ACHN (cell line): ENCODE data around the gene DDX31.
A peak's percentile ranks its signal among the peaks of the same experiment; 100 is the strongest.

Experiments
- DNase-seq: peaks from one replicate; pipeline ENCODE4 v3.0.0-alpha.2; 2015
- in situ Hi-C: cut with HindIII; loops from 2 replicates; pipeline ENCODE4 v1.10.0; 2017; ENCODE audit warnings: low sequenced_read_pairs, low pct_ligation_motif_present, low pct_unique_long_range_greater_than_20kb

Gene DDX31

DNA sequence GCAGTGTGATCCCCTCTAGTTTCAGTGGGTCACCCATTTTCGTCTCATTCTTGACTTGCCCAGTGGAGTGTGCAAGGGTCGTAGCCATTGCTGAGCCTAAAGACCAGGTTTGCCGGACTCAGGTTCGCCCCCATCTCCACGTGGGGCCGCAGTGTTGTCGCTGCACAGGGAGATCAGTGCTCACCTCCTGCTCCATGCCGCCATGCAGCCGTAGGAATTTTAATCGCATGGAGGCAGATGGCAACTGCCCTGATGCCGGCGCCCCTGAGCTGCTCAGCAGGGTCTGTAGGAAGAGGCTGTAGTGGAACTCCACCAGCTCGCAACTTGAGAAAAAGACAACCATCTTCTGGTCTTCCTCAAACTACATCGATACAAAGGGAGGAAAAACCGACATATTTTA lies 24.1 kb downstream of the DDX31 start:
- no peak for DNase-seq
- in situ Hi-C loops, result no loop called here

DNA sequence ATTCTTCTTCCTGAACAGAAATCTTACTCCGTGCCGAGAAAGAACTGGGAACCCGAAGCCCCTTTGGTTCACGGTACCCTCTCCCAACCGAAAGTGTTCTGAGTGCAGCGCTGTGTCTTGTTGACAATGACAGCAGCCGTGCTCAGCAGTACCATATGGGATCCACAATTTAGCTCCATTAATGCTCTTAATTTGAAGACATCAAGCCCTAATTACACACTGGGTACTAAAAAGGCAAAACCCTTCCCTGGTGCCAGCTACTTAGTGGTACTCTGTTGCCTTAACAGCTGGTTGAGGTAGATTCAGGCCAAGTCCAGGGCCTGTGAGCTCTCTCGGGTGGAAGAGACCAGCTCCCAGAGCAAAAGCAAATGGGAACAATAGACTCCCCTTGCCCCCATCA lies 24.5 kb downstream of the DDX31 start:
- no peak for DNase-seq
- in situ Hi-C loops, result no loop called here

GRCh38 chr9:132644251-132644650 lies 25.5 kb downstream of the DDX31 start:
- in situ Hi-C loops, result no loop called here
- peak; percentile 25 for DNase-seq

DNA sequence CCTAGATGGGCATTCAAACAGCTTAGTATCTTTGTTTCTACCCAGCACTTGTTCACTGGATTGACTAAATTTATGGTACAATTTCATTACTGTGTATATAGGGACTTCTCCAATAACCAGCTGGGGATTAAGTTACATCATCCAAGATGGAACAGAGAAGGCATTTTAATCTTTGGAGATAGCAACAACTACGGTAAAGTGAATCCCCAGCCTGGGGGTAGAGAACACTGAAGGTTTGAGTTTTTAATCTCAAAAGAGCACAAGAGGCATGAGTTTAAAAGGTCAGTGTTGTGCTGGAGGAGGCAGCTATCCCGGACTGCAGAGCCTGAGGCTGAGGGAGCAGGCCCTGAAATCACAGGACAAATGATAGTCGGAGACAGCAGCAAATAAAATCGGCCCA lies 28.6 kb downstream of the DDX31 start:
- DNase-seq, result no peak
- in situ Hi-C loops, result no loop called here

- DNase-seq, result no peak
- in situ Hi-C loops, result no loop called here
These were observed 30.5 kb downstream of the DDX31 start for GRCh38 chr9:132639322-132639721.

DNA sequence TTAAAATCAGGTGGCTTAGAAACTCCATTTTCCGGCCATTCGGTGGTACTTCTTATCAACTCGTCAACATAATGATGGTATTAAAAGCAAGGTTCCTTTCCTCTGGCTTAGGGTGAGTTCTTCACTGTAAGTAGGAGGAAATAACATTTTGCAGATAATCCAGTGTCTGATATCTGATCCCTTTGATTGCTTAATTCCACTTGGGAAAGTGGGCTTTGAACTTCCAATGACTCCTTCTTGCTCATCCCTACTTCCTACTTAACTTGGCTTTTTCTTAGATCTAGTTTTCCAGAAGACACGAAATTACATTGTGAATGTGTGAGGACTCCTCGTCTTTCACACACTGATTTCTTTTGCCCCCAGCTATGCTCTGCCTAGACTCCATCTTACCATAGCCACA lies 31.5 kb downstream of the DDX31 start:
- DNase-seq, result no peak
- in situ Hi-C loops, result no loop called here

GRCh38 chr9:132637801-132638200 lies 32.0 kb downstream of the DDX31 start:
- no peak for DNase-seq
- in situ Hi-C loops, result no loop called here

DNA sequence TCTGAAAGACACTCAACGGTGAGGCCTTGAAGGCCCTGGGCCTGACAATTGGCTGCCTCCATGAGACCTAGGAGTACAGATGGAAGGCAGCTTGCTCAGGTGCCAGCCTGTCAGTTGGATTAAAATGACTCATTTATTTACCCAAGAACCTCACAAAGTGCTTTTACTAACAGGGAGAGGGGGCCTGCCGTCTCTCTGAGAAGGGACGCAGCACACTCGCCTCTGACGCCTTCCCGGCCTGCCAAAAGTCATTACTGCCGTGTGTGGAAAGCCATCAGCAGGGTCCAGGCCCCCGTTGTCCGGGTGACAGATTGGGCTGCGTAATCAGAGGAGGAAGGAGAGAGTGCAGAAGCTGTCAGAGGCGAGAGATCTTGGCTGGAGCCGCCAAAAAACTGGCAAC lies 32.4 kb downstream of the DDX31 start:
- DNase-seq, result no peak
- in situ Hi-C loops, result no loop called here

GRCh38 chr9:132634327-132634726 lies 35.5 kb downstream of the DDX31 start:
- in situ Hi-C loops, result no loop called here
- no peak for DNase-seq

GRCh38 chr9:132632413-132633129 lies 37.2 kb downstream of the DDX31 start:
- in situ Hi-C loops, result no loop called here

DNA sequence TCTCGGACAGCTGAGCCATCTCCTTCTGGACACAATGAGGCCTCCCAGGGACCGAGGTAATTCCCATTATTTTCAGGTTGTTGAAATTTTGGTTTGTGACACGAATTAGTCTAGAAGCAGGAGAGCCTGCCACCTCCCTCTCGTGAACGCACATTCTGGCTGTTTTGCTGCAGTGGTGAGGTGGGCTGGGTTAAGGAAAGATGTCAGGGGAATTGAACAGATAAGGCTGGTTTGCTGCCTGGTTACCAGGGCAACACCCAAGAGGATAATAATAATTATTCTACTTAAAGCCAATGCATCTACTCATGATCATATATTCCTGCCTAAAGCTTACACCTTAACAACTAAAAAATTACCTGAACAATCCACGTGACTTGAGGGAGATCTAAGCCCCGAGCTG lies 38.1 kb downstream of the DDX31 start:
- DNase-seq, result no peak
- in situ Hi-C loops, result no loop called here

More at GRCh38 chr9:132632413-132633129, 37.2 kb downstream of the DDX31 start:
- DNase-seq, result no peak

- in situ Hi-C loops, result no loop called here
- no peak for DNase-seq
These were observed 38.5 kb downstream of the DDX31 start for GRCh38 chr9:132631280-132631679.

- no peak for DNase-seq
- in situ Hi-C loops, result no loop called here
These were observed 39.0 kb downstream of the DDX31 start for GRCh38 chr9:132630811-132631210.

DNA sequence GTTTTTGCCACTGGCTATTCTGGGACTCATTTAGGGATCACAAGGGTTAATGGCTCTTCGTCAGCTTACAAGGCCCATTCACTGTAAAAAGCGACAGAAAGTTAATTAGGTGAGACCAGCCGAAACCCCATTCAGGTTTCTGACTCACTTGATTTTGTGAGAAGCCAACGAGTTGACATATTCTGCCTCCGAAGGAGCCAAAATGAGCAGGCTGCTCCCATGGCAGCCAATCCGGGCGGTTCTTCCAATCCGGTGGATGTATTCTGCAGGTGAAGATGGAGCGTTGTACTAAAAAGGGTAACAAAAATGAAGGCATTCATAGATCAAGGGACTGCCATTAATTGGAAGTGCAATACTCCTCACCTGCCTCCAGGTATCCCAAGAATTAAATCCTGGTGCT lies 39.7 kb downstream of the DDX31 start:
- DNase-seq, result no peak
- in situ Hi-C loops, result no loop called here

- no peak for DNase-seq
- in situ Hi-C loops, result no loop called here
These were observed 41.0 kb downstream of the DDX31 start for GRCh38 chr9:132628746-132629145.

- DNase-seq, result no peak
- in situ Hi-C loops, result no loop called here
These were observed 42.2 kb downstream of the DDX31 start for GRCh38 chr9:132627594-132627993.

- in situ Hi-C loops, result no loop called here
- no peak for DNase-seq
These were observed 42.7 kb downstream of the DDX31 start for GRCh38 chr9:132627106-132627505.

- no peak for DNase-seq
- in situ Hi-C loops, result no loop called here
These were observed 43.5 kb downstream of the DDX31 start for GRCh38 chr9:132626285-132626684.

DNA sequence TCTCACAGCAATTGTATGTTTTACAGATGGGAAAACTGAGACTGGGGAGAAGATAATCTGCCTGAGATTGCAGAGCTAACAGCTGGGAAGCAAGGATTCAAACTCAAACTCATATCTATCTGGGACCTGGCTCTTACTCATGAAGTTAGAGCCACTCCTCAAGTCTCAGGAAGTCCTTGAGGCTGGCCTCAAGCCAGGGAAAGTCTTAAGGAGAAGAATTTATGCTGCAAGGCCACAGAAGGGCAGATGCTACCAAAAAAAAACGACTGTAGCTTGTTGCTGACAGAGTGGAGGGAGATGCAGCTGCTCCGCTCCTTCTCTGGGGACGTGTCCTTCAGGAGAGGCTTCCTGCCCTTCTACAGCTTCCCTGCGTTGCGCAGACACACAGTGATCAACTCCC lies 47.6 kb downstream of the DDX31 start:
- DNase-seq, result no peak
- in situ Hi-C loops, result no loop called here

DNA sequence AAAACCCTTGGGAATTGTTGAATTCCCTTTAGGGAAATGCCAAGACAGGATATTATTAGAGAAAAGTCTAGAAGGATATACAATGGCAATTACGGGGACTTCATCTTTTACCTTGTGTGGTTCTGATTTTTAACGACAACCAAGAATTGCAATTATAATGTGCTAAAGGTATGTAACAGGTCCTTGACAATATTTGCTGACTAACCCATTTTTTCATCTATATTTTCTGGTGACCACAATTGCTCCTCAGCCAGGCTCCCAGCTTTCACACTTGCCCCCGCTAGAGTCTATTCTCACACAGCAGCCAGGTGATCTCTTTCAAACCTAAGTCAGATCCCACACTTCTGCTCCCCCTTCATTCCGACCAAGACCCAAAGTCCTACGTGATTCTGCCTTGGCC lies 53.1 kb downstream of the DDX31 start:
- no peak for DNase-seq
- in situ Hi-C loops, result no loop called here

GRCh38 chr9:132615774-132616173 lies 54.0 kb downstream of the DDX31 start:
- no peak for DNase-seq
- in situ Hi-C loops, result no loop called here
